HG03342 (cell line): ENCODE data around the gene ANKFY1.

Experiments used
- ATAC-seq: cut with Tn5 transposase; IDR thresholded peaks from one replicate; pipeline ENCODE4 v1.9.1; 2021; ENCODE audit warnings: mild to moderate bottlenecking, moderate library complexity; ENCODE audit not compliant: unreplicated experiment

ANKFY1 gene

GRCh38 chr17:4135489-4135888, 128.3 kb downstream of the ANKFY1 start:
- no peak for ATAC-seq

DNA sequence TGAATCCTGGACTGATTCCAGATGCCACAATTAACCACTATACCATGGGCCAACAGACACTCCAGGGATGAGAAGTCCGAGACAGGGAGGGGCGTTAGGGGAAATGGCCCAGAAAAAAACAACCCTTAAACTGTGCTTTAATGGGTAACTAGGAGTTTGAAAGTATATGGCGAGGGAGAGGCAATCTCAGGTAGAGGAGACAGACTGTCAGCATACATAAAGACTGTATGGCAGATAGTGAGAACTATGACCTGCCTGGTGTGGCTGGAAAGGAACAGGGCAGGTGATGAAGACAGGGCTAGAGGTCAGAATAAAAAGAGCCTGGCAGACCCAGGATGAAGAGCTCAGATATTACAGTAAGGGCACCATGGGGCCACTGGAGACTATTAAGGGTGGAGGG, 129.1 kb downstream of the ANKFY1 start:
- no peak for ATAC-seq

DNA sequence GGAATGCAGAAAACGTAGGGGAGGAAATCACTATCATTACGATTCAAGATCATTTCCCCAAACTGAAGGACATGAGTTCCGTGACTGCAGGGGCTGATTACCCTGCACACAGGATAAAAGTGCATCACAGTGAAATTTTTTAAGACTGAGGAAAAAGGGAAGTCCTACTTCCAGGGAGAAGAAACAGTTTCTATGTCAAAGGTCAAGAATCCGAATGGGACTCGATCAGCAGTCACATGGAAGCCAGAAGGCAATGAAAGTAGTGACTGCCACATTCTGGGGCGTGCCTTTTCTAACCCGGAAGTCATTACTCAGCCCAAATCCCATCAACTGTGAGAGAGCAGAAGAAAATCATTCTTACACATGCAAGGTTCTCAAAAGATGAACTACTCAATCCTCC, 133.1 kb downstream of the ANKFY1 start:
- ATAC-seq, result no peak

DNA sequence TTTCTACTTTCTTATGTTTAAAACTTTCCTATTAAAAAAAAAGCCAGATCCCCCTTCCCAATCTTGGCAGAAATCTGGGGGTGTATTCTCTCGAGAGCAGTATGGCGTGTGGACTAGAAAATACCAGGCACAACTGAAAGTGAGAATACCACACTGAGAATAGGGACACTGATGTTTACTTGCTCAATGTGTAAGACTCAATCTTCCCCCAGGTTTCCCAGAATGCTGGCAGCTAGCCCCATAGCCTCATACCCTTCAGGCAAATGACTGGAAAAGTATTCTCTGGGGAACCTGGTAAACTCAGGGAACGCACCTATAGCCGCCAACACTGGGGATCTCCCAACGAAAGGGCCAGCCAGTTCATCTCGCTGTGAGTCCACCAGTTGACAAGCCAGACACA, 136.2 kb downstream of the ANKFY1 start:
- no peak for ATAC-seq

GRCh38 chr17:4125552-4125951, 138.2 kb downstream of the ANKFY1 start:
- ATAC-seq, result no peak

DNA sequence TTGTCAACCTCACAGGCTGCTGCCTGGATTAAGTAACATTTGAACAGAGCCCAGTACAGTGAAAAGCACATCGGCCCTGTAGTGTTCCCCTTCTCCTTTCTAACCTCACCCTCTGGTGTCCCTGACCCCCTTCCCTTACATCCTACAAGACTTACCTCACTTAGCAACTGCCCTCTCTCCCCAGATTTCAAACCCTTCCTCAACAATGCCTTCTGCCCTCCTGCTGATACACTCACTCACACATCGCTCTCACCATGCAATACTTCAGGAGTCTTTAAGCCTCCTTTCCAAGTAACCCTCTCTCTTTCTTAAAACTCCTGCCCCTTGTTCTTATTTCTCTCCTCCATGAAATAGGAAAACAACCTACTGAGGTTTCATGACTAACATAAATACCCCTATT, 138.8 kb downstream of the ANKFY1 start:
- ATAC-seq, result no peak

GRCh38 chr17:4120332-4120731, 143.4 kb downstream of the ANKFY1 start:
- ATAC-seq, result no peak

- ATAC-seq, result no peak
Measured at GRCh38 chr17:4119299-4119698, 144.5 kb downstream of the ANKFY1 start.

DNA sequence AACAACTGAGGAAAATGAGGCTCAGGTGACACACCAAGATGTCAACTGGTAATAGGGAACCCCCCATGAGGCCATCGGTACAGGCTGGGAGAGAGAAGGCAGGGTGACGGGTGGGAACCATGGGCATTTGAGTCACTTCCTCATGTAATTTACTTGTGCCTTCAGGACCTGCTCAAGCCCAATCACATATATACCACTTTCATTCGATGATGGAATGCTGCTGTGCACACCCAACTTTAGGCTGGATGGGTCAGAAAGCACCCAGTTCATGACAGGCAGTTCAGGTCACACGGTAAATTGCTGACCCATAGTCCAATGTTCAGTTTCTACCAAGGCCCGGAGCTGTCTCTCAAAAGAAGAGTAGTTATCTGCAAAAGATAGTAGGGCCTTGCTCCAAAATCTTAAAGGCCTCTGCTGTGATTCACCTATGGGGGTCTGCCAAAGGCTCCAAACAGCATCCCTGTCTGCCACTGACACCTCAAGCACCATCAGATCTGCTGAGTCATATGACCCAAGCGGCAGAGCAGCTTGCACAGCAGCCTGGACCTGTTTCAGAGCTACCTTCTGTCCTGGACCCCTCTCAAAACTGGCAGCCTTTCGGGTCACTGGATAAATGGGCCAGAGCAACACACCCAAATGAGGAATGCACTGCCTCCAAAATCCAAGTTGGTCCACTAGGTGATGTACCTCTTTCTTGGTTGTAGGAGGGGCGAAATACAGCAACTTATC, 145.6 kb downstream of the ANKFY1 start:
- no peak for ATAC-seq

DNA sequence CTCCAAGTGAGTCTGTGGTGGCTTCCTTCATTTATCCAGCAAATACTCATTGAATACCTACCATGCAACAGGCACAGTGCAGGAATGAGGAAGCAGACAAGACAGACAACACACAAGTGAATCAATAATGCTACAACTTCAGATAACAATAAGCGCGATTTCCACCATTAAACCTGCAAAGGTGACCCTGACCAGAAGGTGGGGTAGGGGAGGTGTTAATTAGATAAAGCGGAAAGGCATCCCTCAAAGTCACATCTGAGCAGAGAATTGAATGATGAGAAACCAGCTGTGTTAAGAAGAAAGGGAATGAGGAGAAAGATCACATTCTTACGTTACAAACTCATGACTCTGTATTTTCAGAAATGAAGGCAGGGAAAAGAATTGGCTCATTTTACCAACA, 147.3 kb downstream of the ANKFY1 start:
- no peak for ATAC-seq
